ENCODE measurements around the gene DQX1.
A peak's percentile ranks its signal among the peaks of the same experiment; 100 is the strongest.

DQX1 gene

DNA sequence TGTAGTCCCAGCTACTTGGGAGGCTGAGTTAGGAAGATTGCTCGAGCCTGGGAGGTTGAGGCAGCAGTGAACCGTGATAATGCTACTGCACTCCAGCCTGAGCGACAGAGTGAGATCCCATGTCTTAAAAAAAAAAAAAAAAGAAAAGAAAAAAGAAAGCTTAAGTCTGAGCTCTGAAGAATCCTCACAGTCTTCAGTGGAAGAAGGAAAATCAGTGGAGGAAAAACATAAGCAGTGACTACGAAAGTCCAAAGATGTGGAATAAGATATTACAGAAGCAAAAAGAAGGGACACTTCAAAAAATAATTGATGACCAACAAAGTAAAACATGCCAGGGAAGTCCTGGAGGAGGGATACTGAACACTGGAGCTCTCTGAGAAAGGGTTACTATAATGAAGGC is 15.8 kb downstream of the DQX1 start:
- DNase-seq: no peak

DNA sequence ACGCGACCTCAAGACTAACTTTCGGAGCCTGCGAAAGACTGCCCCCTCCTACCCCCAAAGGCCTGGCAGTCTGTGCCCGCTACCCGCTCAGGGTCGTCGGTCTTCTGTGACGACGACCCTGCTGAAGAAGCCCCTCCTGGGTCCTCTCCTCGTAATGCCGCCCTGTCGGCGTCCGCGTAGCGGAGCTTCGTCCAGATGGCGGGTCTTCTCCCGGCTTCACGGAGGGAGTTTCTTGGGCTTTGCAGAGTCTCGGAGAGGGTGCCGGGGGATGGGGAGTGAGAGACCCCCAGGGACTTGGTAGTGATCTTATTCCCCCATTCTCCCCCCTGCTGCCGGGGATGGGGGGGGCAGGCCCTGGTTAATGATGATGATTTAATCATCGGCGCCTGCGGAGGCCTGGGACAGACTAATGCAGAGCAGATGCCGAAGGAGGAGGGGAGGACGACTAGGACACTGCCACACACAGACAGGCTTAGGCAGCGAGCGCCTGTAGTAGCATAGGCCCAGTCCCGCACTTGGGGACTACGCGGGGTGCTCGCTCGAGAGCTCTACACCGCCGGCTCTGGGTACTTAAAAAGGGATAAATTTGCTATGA is 18.0 kb downstream of the DQX1 start:
- no peak for DNase-seq

DNA sequence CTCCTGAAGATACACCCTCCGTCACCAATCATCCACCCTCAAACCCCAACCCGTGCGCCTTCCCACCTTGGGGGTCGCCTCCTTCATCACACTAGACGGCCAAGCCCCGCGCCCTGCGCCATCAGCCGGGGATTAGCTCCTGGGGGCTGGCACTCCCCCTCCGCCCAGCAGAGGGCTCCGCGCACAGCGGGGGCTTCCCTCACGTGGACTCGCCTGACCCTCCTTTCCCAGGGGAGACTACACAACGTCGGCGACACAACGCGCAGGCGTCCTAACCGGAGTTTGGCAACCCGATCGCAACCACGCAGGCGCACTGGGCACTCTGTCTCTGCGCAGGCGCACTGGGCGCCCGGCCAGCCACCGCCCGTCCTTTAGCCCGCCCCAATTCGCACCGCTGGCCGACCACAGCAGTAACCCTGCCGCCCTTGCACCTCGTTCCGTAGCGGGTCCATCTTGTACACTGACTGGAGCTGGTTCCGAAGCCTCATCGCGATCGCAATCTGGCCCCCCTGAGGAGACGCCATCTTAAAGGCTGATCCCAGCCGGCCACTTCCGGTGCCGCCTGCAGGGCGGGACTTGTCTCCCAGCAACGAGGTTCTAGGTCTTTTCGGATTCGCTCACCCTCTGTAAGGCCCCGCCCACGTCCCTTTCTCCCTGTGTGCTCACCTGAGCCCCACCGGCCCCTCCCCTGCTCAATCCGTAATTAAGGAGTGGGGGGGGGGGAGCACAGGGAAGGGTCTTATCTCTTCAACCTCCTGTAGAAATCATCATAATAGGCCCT is 18.7 kb downstream of the DQX1 start, which contains the start of gene PCGF1:
TSS of gene PCGF1 (minus strand) at position 551 of the 781 bp plus-strand sequence. CDS start at position 524, 27 bp downstream.
- peak; percentile 97 for DNase-seq

DNA sequence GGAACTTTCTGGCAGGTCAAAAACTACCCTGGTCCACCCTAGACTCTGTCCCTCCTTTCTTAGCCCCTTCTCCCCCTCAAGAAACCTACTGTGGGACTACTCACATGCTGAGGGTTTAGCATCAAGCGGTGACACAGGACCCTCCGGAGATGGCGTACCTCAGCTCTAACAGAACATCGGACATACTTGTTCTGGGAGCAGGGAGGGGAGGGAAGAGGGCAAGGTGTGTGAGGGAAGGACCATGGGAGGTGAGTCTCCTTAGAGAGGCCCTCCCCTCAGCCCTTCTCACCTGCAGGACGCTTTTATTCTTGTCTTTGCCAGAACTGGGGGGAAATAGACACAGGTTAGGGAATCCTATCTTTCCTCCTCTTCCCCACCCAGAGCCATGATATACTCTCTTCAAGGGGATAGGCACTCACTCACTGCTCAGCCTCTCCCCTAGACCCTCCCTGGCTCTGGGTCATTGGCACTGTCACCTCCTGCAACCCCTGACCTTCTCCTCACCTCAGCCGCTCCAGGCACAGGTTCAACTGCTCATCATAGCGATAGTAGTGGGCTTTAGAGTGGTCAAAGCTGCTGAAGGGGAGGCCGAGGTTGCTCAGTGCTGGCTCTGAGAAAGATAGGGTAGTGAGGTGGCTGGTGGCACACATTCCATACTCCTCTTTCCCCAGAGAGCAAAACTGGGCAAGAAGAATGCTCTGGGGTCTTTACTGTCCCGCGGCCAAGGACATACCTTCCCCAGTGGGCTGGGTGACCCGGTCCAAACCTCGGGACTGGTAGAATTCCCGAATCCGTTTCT is 20.4 kb downstream of the DQX1 start:
- no peak for DNase-seq

DNA sequence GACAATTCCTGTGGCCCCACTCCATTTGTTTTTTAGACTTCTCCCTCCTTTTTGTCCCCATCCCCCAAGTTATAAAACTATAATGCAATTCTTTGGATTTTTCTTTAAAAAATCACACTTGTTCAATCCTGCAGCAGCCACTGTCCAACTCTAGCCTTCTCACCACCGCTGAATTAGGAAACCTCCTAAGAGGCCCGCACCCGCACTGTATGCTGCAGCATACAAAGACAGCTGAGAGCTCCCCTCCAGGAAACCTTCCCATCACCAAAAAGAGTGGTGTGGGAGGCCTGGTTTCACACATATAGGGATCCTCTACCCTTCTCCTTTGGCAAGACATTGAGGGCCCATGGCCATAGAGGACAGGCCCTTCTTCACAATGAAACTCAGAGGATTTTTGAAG is 21.4 kb downstream of the DQX1 start:
- no peak for DNase-seq

DNA sequence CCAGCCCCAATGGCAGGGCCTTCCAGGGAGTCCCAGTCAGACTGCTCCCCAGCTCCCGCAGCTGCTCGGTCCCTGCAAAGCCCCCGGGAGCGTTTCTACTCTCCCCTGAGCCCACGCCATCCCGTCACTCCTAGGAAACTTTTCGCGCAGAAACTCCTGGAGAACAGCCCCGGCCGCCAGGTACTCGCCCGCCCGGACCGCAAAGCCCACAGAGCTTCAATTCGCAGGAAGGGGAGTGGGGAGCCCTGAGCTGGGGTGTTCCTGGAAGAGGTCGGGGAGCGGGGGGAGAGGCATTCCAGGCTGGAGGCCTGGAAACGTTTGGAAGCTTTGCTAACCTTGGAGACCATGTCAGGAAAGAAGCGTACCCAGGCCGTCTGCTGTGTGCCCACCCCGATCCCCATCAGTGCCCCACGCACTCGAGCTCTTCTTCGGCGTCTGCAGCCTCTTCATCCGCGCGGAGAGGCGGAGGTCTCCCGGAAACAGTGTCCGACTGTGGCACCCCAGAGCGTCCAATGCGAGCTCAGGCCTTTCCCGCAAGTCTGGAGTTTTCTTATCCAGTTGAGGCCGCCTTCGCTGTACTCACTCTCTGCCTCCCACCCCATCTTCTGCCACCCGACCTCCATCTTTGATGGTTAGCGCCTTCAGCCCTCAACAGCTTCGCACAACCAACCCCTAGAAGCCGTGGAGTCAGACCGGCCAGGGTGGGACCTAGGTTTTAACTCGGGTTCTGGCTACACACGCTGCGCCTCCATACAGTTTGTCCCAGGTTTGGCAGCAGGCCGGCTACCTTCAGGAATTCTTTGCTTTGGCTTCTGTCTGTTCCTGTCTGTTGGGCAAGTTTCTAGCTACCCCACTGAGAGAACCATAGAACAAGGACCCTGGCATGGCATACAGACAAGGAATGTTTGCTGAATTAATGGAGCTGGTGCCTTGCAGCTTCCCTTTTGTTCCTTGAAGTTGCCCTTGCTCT is 22.2 kb downstream of the DQX1 start:
- no peak for DNase-seq

DNA sequence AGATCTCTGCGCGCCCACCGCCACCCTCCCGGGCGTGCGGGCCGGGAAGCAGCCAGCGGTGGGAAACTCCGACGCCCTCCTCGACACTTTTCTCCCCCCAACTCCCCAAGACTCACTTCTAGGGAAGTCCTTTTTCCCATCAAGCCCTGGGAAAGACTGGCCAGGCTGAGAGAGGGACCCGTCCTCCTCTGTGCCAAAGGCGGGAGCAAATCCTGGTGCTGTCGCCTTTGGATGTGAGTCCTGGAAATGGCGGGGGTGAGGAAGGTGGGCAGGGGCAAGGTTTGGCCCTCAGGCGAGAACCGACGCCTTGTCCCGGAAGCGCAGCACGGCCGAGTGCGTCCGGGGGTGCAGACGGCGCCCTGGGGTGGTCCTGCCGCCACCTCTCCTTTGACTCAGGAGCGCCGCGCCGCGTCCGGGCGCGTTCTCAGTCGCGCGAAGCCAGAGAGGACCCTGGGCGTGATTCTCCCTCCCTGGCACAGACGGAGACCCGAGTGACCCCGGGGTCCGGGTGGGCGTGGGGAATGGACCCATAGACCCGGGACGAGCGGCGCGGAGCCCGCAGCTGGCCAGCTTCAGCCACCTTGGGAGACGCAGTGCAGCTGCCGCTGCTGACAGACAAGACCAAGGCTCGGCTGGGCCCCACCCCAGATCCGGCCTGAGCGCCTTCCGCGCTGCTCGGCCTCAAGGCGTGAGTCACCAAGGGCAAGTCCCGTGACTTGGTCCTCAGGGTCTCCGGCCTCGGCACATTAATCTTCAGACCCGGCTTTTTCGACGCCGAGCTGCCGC is 23.1 kb downstream of the DQX1 start:
- peak; percentile 47 for DNase-seq

DNA sequence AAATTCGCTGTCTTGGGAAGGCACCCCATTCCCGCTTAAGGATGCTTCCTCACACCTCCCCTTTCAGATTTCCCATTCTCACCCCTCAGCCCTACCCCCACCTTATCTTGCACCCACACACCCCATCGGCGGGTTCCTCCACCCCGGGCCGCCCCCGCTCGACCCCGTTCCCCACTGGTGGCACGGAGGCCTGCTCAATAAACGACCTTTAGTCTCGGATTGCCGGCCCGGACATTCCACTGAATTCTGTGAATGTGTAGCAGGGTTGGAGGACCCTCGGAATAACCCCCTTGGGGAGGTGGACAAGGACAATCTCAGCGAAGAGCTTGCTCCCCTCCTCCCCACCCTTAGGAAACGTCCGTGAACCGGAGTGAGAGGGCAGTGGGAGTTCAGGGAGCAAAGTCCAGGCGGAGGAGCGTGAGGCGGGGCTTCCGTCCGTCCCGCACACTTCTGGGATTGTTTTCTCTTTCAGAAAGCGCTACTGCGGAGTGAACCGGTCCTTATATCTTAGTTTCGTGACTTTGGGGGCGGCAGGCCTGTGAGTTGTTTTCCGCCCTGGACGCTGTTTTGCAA is 23.8 kb downstream of the DQX1 start:
- no peak for DNase-seq

DNA sequence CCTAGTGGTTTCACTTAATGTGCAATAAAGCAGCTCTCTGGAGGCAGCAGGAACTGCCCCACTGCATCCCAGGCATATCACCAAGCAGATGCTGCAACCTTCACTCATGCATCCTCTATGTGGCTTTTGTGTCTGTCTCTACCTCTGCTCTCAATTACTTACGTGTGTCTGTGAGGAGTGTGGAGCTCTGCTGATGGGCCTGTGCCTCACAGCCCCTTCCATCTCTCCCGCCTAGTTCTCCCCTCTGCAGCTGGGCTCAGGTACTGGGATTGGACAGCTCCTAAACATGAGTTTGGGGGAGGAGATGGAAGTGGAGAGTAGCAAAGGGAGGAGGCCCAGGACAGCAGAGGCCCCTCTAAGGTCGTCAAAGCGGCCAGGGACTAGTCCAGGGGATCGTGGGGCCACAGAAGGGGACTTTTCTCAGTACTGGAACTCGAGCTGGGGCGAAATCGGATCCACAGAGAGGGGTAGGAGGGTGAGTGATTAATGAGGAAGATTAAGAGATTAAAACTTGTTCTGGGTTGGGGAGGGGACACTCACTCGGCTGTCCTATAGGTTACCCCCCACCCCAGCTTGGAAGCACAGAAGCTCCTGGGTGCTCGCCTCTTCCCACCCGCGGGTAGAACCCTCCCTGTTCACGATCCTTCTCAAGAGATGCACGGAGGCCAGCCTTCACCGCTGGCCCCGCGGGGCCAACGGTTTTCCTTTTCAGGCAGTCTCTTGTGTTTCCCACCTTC is 24.5 kb downstream of the DQX1 start:
- DNase-seq: no peak

DNA sequence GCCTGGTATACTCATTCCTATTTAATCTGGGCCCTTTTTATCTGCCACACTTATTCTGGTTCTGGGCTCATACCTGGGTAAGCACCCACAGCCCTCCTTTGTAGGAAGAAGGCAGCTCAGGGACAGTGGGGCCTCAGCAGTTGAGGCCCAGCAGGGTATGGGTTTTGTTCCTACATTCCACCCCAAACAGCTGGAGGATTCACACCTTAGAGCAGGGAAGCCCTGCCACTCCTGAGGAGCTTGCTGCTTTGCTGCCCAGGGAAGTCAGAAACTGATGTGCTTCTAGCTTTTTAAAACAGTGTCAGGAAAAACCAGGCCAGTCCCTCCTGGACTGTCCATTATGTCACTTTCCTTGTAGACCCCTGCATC is 25.5 kb downstream of the DQX1 start:
- no peak for DNase-seq

DNA sequence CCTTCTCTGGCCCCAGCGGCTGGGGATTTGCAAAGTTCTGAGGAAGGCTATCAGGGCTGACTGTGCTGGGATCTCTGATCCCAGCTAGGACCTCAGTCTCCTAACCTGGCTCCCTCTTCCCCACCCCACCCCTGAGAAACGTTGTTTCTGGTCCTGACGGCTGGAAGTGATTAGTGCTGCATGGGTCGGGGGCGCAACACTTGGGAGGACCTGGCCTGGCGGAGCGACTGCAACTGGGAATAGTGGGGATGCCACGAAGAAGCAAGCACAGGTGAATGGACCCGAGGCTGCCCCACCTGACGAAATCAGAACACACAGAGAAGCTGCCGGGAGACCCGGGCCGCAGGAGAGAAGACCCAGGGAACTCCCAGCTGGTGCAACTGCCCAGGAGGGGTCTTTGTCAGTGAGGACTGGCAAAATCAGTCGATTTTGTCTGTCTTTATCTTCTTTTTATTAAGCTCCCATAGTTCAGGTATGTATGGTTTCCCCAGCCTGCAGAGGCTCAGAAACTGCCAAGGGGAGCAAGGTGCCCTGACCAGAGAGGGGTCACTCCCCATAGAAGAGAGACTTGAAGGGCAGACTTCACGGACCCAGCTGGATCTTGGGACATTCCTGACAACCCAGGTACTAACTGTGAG is 26.0 kb downstream of the DQX1 start:
- DNase-seq: no peak

DNA sequence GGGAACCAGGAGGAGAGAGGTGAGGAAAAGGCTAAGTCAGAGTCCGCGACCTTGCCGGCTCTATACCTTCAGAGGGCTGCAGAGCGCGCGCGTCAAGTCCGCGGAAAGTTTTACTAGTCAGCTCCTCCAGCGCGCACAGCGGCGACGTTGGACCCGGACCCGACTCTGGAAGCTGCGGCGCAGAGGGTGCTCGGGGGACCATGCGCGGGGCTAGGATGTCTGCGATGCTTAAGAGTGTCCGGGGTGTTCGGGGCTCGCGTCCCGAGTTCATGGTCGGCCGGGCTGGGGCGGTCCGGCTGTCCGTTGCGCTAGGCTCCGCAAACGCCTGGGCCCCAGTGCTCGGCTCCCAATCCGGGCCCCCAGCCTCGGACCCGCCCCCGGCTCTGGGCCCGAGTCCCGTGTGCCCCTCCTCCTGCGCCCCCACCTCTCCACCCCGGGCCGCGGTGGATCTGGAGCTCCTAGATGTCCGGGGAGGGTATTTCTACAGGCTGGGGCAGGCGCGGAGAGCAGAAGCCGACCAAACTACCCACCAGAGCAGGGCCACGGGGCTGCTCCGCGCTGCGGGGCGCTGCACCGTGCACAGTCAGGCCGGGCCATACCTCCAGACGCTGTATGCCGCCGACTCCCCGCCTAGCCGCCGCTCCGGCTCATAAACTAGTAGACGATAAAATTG is 26.6 kb downstream of the DQX1 start, which contains the start of gene LBX2:
TSS of gene LBX2 (minus strand) at position 337 of the 673 bp plus-strand sequence. CDS start at position 271, 66 bp downstream.
- peak; percentile 45 for DNase-seq

DNA sequence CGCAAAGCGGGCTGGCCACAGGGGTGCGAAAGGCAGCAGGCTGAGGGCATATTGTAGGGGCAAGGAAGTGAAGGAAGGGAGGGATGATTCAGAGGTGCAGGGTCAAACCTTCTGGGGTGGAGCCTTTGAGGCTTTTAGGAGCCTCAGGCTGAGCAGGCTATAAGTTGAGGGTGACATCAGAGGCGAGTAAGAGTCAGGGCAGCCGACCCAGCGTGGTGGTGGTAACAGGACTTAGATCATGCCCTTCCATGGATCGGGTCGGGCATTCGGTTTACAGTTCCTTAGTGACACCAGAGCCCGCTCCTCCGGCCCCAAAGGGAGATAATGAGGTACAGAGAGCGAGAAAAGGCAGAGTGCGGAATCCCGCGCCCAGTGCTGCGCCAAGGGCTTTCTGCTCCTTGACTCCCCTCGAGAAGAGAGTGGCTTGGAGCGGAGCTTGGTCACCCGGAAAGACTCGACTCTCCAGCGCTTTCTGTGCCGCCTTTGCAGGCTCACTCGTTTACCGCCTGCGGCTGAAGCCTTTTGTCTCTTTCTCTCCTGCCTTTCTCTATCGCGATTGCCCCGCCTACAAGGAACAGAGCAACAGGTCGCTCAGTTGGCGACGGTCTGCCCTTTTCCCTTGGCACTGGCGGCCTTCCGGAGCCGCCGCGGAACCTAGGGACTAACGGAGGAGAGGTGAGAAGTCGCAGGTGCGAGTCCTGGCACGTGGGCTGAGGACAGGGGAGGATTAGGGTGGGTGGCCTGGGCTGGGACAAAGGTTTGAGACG is 27.3 kb downstream of the DQX1 start:
- DNase-seq: no peak

DNA sequence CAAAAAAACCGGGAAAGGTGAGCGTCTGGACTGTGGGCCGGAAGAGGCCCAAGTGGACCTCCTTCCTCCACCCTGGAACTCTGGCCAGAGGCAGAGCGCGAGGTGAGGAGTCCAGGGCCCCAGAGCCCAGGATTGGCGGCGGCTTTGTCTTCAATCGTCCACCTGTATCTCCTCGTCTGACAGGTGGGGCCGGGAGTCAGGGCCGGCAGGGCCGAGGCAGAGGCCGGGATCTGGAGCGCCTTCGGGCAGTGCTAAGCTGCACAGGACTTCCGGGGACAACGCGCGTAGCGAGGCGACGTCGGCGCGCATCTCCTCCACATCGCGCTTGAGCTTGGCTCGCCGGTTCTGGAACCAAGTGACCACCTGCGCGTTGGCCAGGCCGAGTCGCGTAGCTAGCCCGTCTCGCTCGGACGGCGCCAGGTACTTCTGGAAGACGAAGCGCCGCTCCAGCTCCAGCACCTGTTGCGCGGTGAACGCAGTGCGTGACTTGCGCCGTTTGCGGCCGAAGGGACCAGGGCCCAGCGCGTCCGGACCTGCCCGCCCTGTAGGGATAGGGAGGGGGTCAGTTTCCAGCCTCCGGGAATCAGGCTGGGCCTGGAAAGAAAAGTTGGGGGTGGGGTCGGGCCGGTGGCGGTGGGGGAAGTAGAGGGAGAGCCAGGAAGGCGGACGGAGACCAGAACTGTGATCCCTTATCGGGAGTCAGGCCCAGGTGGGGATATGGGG is 28.1 kb downstream of the DQX1 start:
- no peak for DNase-seq

DNA sequence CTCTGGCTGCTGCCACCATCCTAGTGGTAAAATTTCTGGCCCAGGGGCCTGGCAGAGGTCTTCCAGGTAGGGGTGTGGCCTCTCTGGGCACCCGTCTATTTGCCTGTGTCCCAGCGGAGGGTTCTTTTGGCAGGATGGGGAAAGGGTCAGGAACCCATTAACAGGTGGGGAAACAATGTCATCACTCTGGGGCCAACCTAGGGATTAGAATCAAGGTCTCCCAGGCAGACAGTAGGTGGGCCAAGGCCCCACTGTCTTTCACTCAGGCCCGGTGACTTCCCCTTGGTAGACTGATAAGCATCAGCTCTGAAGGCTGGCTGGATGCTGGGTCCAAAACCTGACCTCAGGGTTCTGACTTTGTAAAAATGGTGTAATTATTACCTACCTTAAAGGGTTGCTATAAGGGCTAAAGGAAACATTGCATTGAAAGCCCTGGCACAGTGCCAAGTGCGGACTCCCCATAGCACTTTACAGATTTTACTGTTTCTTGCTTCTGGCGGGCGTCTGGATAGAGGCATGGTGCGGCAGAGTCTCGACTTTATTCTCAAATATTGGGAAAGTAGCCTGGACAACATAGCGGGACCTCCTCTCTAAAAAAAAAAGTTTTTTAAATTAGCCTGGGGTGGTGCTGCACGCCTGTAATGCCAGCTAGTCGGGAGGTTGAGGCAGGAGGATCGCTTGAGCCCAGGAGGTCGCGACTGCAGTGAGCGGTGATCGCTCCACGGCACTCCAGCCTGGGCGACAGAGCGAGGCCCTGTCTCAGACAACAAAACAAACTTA is 28.8 kb downstream of the DQX1 start:
- DNase-seq: no peak

DNA sequence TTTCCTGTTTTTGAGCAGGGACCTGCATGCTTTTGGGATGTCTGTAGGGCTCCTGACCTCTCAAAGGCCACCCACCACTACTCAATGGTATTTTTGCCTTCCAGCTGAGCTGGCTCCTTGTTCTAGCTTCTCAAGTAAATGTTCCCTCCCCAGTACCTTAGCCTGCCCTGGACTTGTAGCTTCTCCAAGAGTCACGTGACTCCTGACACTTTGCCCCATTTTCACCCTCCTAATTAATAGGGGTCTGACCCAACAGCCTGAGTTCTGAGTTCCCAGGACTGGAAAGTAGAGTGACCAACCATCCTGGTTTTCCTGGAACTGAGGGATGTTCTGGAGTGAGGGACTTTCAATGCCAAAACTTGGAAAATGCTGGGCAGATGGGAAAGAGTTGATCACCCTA is 30.6 kb downstream of the DQX1 start:
- DNase-seq: no peak

DNA sequence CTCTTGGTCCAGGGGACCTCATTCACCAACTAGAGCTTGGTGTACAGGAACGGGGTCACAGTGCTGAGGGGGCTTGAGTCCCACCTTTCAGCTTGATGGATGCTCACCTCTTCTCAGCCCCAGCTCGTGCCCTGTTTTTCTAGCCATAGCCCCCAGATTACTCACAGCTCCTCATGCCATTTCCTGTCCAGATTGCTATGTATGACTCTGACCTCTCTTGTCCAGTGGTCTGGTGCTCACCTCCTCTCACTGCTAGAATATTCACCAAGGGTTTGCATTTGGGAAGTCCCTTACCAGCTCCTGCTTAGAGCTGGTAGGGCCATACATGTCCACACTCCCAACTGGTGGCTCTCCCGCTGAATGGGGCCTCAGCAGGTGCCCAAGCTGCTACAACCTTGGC is 32.5 kb downstream of the DQX1 start:
- DNase-seq: no peak
